ENCODE data around the gene EFHC1.
"Not testable (repeated sequence)": the region's sequence is repeated elsewhere in the genome, so short reads cannot be mapped to it uniquely, and the experiment has no call there.

DNA sequence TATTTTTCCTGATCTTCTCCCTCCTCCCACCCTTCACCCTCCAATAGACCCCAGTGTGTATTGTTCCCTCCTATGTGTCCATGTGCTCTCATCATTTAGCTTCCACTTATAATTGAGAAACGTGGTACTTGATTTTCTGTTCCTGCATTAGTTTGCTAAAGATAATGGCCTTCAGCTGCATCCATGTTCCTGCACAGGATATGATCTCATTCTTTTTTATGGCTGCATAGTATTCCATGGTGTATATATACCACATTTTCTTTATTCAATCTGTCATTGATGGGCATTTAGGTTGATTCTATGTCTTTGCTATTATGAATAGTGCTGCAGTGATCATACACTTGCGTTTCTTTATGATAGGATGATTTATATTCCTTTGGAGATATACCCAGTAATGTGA lies 41.1 kb downstream of the EFHC1 start:
- TF ChIP-seq, protein P1, sequence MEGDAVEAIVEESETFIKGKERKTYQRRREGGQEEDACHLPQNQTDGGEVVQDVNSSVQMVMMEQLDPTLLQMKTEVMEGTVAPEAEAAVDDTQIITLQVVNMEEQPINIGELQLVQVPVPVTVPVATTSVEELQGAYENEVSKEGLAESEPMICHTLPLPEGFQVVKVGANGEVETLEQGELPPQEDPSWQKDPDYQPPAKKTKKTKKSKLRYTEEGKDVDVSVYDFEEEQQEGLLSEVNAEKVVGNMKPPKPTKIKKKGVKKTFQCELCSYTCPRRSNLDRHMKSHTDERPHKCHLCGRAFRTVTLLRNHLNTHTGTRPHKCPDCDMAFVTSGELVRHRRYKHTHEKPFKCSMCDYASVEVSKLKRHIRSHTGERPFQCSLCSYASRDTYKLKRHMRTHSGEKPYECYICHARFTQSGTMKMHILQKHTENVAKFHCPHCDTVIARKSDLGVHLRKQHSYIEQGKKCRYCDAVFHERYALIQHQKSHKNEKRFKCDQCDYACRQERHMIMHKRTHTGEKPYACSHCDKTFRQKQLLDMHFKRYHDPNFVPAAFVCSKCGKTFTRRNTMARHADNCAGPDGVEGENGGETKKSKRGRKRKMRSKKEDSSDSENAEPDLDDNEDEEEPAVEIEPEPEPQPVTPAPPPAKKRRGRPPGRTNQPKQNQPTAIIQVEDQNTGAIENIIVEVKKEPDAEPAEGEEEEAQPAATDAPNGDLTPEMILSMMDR (IDR thresholded peaks at IDR 0.05), result not testable (repeated sequence)
- TF ChIP-seq POLR2A (IDR thresholded peaks at IDR 0.05), result not testable (repeated sequence)
